AG10803 (cell line): ENCODE measurements around the gene GCHFR.

Experiments
- DNase-seq: peaks from one replicate; pipeline ENCODE4 v3.0.0; 2010; ENCODE audit warnings: low read depth
- H3K4me3 ChIP-seq: 2 replicates; pipeline ENCODE4 v1.5.1; 2011; ENCODE audit warnings: mild to moderate bottlenecking, low read length, control low read depth
- TF ChIP-seq, protein P1 (sequence below): conservative IDR thresholded peaks from 2 replicates; pipeline ENCODE4 v1.5.1; 2011; ENCODE audit warnings: mild to moderate bottlenecking, low read length, control low read depth, inconsistent platforms

The GCHFR gene

DNA sequence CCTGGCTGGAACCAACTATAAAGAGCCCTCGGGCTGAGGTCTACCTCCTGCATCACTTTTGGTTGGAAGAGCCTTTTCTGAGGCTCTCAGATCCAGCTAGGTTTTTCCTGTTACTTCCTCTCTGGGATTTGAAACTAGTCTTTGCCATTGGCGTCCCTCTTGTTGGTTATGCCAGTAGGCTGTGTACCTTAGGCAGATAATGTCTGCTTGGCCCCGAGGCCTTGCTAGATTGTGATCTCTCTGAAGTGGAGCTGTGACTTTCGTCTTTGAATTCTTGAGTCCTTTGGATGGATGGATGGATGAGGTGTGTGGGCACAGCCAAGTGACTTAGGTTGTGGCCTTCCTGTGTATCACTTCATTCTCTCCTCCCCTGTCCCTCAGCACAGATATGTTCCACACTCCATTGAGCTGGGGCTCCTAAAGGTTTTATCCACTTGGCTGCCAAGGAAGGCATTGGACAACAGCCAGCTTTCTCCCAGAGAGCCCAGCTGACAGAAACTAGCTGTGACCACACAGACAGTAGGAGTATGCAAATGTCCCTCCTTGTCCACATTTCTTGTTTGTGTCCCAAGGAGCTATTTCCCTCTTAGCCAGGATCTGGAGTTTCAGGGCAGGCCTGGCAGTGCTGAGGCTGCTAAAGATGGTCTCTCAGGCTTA is 51.3 kb downstream of the GCHFR start:
- no peak overlapping the region for H3K4me3 ChIP-seq
- TF ChIP-seq, protein P1, sequence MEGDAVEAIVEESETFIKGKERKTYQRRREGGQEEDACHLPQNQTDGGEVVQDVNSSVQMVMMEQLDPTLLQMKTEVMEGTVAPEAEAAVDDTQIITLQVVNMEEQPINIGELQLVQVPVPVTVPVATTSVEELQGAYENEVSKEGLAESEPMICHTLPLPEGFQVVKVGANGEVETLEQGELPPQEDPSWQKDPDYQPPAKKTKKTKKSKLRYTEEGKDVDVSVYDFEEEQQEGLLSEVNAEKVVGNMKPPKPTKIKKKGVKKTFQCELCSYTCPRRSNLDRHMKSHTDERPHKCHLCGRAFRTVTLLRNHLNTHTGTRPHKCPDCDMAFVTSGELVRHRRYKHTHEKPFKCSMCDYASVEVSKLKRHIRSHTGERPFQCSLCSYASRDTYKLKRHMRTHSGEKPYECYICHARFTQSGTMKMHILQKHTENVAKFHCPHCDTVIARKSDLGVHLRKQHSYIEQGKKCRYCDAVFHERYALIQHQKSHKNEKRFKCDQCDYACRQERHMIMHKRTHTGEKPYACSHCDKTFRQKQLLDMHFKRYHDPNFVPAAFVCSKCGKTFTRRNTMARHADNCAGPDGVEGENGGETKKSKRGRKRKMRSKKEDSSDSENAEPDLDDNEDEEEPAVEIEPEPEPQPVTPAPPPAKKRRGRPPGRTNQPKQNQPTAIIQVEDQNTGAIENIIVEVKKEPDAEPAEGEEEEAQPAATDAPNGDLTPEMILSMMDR = no peak
- DNase-seq = no peak
